K562 (cell line): Measurements from ENCODE around the gene PASD1. TPM values are rescaled to one million over a fixed set of nuclear protein-coding genes. Genes with fewer than 3 reads are reported as not detected.

ENCODE experiments used
- ATAC-seq: fragments of 200-7000 bp; cut with Tn5 transposase; 3 replicates; pipeline ENCODE4 v1.9.1; 2020; ENCODE audit warnings: moderate library complexity
- BruUV-seq: library from RNA; stranded (reverse); fragments of 400-500 nt; replicated peaks from 2 replicates; lab custom pipeline; 2021; lab: Mats Ljungman, UMichigan
- CTCF ChIA-PET: fragments of 300-600 bp; formaldehyde crosslinking; extraction: SDS; loops from one replicate; lab custom pipeline; 2021; ENCODE audit warnings: low intra/inter-chr PET ratio; lab: Yijun Ruan, JAX
- POLR2A ChIA-PET: fragments of 300-600, 350-650 bp; sonication (Branson Sonifier 250); formaldehyde crosslinking; extraction: SDS; loops from one replicate; lab custom pipeline; 2021; ENCODE audit warnings: antibody characterized with exemption, inconsistent platforms; lab: Yijun Ruan, JAX
- DNase-seq, 4 experiments: peaks; one replicate each; pipeline versions ENCODE4 v3.0.0 to v3.0.0-alpha.2; 2011 to 2018; ENCODE audit warnings: low spot score in 3 of 4, mixed read lengths in 3 of 4; ENCODE audit errors: extremely low read depth in 1 of 4
- FAIRE-seq: peaks from 2 replicates; lab custom pipeline; 2011; peaks lifted over from hg19 to GRCh38; lab: Jason Lieb, UNC
- H2AFZ ChIP-seq: 2 replicates; pipeline ENCODE4 v1.6.0; 2011; ENCODE audit warnings: low read depth, low read length, control low read depth, inconsistent platforms
- H3K27ac ChIP-seq: fragments of 200-600 bp; 3 replicates; pipeline ENCODE4 v1.8.0; 2011; ENCODE audit warnings: low read depth, mild to moderate bottlenecking, control low read depth, inconsistent platforms, low read length, moderate library complexity, mixed read lengths; ENCODE audit errors: extremely low read depth
- H3K27me3 ChIP-seq, 2 experiments: fragments of 300-600 bp in 1 of 2; 2 replicates in 1 of 2; 3 replicates in 1 of 2; pipeline versions ENCODE4 v1.6.0 to v1.8.0; 2011; ENCODE audit warnings: inconsistent platforms in 2 of 2, low read length in 2 of 2, mild to moderate bottlenecking in 1 of 2, mixed read lengths in 1 of 2, moderate library complexity in 1 of 2; ENCODE audit not compliant: control insufficient read depth in 2 of 2, insufficient read depth in 2 of 2
- H3K36me3 ChIP-seq: fragments of 300-600 bp; 3 replicates; pipeline ENCODE4 v1.8.0; 2011; ENCODE audit warnings: mild to moderate bottlenecking, low read length, inconsistent platforms; ENCODE audit not compliant: control insufficient read depth, insufficient read depth
- H3K4me1 ChIP-seq, 2 experiments: fragments of 200-600 bp in 1 of 2; replicated peaks in 1 of 2; 2 replicates in 1 of 2; 3 replicates in 1 of 2; pipeline versions ENCODE4 v1.5.1 to v1.8.0; 2011; ENCODE audit warnings: inconsistent platforms in 2 of 2, low read length in 2 of 2, mild to moderate bottlenecking in 1 of 2, mixed read lengths in 1 of 2, moderate library complexity in 1 of 2; ENCODE audit not compliant: control insufficient read depth in 2 of 2, insufficient read depth in 2 of 2
- H3K4me2 ChIP-seq: 2 replicates; pipeline ENCODE4 v1.6.1; 2011; ENCODE audit warnings: low read length, control low read depth, inconsistent platforms, mixed read lengths; ENCODE audit not compliant: insufficient read depth
- H3K4me3 ChIP-seq: fragments of 200-600 bp; sonication (generic), shearing (Covaris generic); 2 replicates; pipeline ENCODE4 v1.5.1; 2016; ENCODE audit warnings: control low read depth, inconsistent platforms
- H3K79me2 ChIP-seq: fragments of 200-600 bp; 3 replicates; pipeline ENCODE4 v1.8.0; 2011; ENCODE audit warnings: low read length, inconsistent platforms; ENCODE audit not compliant: control insufficient read depth, insufficient read depth
- H3K9ac ChIP-seq, 2 experiments: 2 replicates each; pipeline versions ENCODE4 v1.6.0 to v1.6.1; 2011; ENCODE audit warnings: low read depth in 2 of 2, low read length in 2 of 2, control low read depth in 1 of 2, inconsistent platforms in 1 of 2, mild to moderate bottlenecking in 1 of 2, mixed read lengths in 1 of 2; ENCODE audit not compliant: insufficient read depth in 1 of 2
- H3K9me1 ChIP-seq: one replicate; pipeline ENCODE4 v1.6.0; 2011; ENCODE audit warnings: inconsistent platforms, mild to moderate bottlenecking, low read length, moderate library complexity; ENCODE audit not compliant: control insufficient read depth, insufficient read depth
- H3K9me3 ChIP-seq: replicated peaks from 2 replicates; pipeline ENCODE4 v1.5.1; 2011; ENCODE audit warnings: low read depth, low read length, inconsistent platforms; ENCODE audit not compliant: control insufficient read depth, insufficient read depth
- H4K20me1 ChIP-seq: replicated peaks from 2 replicates; pipeline ENCODE4 v1.6.1; 2011; ENCODE audit warnings: low read length, inconsistent platforms, mixed read lengths; ENCODE audit not compliant: control insufficient read depth, insufficient read depth
- HMG20A ChIP-seq: fragments of 450-650 bp; formaldehyde crosslinking; conservative IDR thresholded peaks from 2 replicates; pipeline ENCODE4 v1.4.0; 2020; ENCODE audit warnings: mild to moderate bottlenecking, mixed read lengths
- MBD2 ChIP-seq: sonication (generic); IDR thresholded peaks from 2 replicates; pipeline ENCODE4 v1.6.1; 2016; ENCODE audit warnings: low read depth, borderline replicate concordance
- MEF2A ChIP-seq: IDR thresholded peaks from 2 replicates; pipeline ENCODE4 v1.6.1; 2011; ENCODE audit warnings: low read depth, mild to moderate bottlenecking, low read length, moderate library complexity; ENCODE audit not compliant: control insufficient read depth
- RFX1 ChIP-seq: fragments of 450-650 bp; IDR thresholded peaks from 2 replicates; pipeline ENCODE4 v1.6.1; 2016; ENCODE audit warnings: mild to moderate bottlenecking, moderate library complexity
- TAL1 ChIP-seq: fragments of 450-650 bp; IDR thresholded peaks from 2 replicates; pipeline ENCODE4 v1.6.1; 2016; ENCODE audit warnings: mild to moderate bottlenecking
- ZFPM2 ChIP-seq: fragments of 250-450 bp; sonication (Bioruptor Pico); IDR thresholded peaks from 2 replicates; pipeline ENCODE4 v1.5.1; 2022; ENCODE audit warnings: mild to moderate bottlenecking
- ZKSCAN3 ChIP-seq: fragments of 250-450 bp; sonication (Bioruptor Pico); IDR thresholded peaks from 2 replicates; pipeline ENCODE4 v1.4.0; 2020
- ZNF23 ChIP-seq: fragments of 250-450 bp; sonication (Bioruptor Pico); IDR thresholded peaks from 2 replicates; pipeline ENCODE4 v1.4.0; 2020; ENCODE audit warnings: mild to moderate bottlenecking
- ZNF324 ChIP-seq: fragments of 250-450 bp; sonication (Bioruptor Pico); IDR thresholded peaks from 2 replicates; pipeline ENCODE4 v1.4.0; 2020; ENCODE audit warnings: mild to moderate bottlenecking
- ZNF551 ChIP-seq: fragments of 250-450 bp; sonication (Bioruptor Pico); IDR thresholded peaks from 2 replicates; pipeline ENCODE4 v1.5.0; 2021; ENCODE audit warnings: mild to moderate bottlenecking, moderate library complexity
- WGBS: fragments of 100-300 bp; shearing (Covaris generic); methylation state at CpG from one replicate; pipeline ENCODE4 v1.1.6; 2016; ENCODE audit warnings: low coverage, mixed read lengths; ENCODE audit not compliant: insufficient coverage; ENCODE audit errors: missing lambda C conversion rate; 5-methylcytosine and 5-hydroxymethylcytosine counted together
- in situ Hi-C: fragments of 300-500 bp; cut with MboI; formaldehyde crosslinking; loops from 4 replicates; pipeline ENCODE4 v1.15.0; 2018; ENCODE audit warnings: inconsistent platforms, mixed read lengths
- intact Hi-C: fragments of 100-400 bp; cut with micrococcal nuclease; formaldehyde crosslinking; loops from 2 replicates; pipeline ENCODE4 v1.14.2; 2022
- polyA plus RNA-seq, 8 experiments: library from polyadenylated mRNA; depleted of rRNA in 4 of 8; stranded (reverse) in 5 of 8; unstranded in 3 of 8; fragments of >200 nt; fragmentation: Nextera tagmentation in 2 of 8; fragmentation: Illumina TruSeq in 1 of 8; extraction: Ambion mirVana in 2 of 8; extraction: Trizol in 1 of 8; gene quantifications; 2 replicates each; pipeline versions ENCODE4 v1.2.1 to v1.2.3, GENCODE V29; 2011 to 2014; ENCODE audit warnings: inconsistent platforms in 1 of 8, missing spikeins in 1 of 8
- total RNA-seq, 7 experiments: library from RNA; depleted of rRNA in 6 of 7; stranded (reverse); fragments of >200 nt in 6 of 7; fragmentation: Illumina TruSeq in 2 of 7; extraction: Trizol in 2 of 7; gene quantifications; 2 replicates each; pipeline versions ENCODE4 v1.2.1 to v1.2.3, GENCODE V29; 2011 to 2021; ENCODE audit warnings: low replicate concordance in 1 of 7
- TF ChIP-seq, protein P1 (sequence below): fragments of 450-650 bp; IDR thresholded peaks from 2 replicates; pipeline ENCODE4 v1.6.1; 2016; ENCODE audit warnings: antibody characterized with exemption
- TF ChIP-seq, protein P2 (sequence below): sonication (generic); formaldehyde crosslinking; IDR thresholded peaks from 2 replicates; pipeline ENCODE4 v1.8.1; 2023; ENCODE audit warnings: missing genetic modification reagents, mild to moderate bottlenecking, borderline replicate concordance

Gene PASD1
- total and polyA plus RNA-seq, 9 of the 15 experiments (the other 6 are each of a cell fraction or from before 2014, with no cell fraction given): 1.7 to 12.8 (median 9.6) TPM

DNA sequence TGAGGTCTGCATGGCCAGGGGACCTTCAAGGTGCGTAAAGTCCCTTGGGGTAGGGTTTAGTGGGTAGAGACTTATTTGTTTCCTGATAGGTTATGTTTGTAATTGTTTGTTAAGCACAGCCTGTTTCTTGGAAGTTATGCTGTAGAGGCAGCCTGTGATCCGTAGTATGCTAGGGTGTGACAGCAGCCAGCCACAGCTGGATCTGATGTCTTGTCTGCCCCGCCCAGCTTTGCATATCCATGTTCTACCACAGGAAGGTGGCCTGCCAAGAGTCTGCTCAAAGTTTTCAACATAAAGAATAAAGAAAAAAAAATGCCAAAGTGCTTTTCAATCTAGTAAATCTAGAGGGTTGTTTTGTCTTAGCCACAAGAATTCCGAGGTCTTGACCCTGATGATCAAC is 112.7 kb downstream of the PASD1 start:
- TF ChIP-seq ZNF324 (CRISPR knock-in tag): no peak
- TF ChIP-seq ZNF23 (CRISPR knock-in tag): no peak
- TF ChIP-seq ZKSCAN3 (CRISPR knock-in tag): no peak
- no peak for TF ChIP-seq MEF2A
- no peak for TF ChIP-seq HMG20A (CRISPR knock-in tag)
- TF ChIP-seq TAL1: no peak
- TF ChIP-seq, protein P1, sequence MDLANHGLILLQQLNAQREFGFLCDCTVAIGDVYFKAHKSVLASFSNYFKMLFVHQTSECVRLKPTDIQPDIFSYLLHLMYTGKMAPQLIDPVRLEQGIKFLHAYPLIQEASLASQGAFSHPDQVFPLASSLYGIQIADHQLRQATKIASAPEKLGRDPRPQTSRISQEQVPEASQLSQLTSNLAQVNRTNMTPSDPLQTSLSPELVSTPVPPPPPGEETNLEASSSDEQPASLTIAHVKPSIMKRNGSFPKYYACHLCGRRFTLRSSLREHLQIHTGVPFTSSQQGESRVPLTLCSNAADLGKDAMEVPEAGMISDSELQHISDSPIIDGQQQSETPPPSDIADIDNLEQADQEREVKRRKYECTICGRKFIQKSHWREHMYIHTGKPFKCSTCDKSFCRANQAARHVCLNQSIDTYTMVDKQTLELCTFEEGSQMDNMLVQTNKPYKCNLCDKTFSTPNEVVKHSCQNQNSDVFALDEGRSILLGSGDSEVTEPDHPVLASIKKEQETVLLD: no peak
- no peak for TF ChIP-seq ZNF551
- TF ChIP-seq RFX1: no peak
- no peak for TF ChIP-seq MBD2
- TF ChIP-seq, protein P2, sequence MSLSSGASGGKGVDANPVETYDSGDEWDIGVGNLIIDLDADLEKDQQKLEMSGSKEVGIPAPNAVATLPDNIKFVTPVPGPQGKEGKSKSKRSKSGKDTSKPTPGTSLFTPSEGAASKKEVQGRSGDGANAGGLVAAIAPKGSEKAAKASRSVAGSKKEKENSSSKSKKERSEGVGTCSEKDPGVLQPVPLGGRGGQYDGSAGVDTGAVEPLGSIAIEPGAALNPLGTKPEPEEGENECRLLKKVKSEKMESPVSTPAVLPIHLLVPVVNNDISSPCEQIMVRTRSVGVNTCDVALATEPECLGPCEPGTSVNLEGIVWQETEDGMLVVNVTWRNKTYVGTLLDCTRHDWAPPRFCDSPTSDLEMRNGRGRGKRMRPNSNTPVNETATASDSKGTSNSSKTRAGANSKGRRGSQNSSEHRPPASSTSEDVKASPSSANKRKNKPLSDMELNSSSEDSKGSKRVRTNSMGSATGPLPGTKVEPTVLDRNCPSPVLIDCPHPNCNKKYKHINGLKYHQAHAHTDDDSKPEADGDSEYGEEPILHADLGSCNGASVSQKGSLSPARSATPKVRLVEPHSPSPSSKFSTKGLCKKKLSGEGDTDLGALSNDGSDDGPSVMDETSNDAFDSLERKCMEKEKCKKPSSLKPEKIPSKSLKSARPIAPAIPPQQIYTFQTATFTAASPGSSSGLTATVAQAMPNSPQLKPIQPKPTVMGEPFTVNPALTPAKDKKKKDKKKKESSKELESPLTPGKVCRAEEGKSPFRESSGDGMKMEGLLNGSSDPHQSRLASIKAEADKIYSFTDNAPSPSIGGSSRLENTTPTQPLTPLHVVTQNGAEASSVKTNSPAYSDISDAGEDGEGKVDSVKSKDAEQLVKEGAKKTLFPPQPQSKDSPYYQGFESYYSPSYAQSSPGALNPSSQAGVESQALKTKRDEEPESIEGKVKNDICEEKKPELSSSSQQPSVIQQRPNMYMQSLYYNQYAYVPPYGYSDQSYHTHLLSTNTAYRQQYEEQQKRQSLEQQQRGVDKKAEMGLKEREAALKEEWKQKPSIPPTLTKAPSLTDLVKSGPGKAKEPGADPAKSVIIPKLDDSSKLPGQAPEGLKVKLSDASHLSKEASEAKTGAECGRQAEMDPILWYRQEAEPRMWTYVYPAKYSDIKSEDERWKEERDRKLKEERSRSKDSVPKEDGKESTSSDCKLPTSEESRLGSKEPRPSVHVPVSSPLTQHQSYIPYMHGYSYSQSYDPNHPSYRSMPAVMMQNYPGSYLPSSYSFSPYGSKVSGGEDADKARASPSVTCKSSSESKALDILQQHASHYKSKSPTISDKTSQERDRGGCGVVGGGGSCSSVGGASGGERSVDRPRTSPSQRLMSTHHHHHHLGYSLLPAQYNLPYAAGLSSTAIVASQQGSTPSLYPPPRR: no peak
- TF ChIP-seq ZFPM2 (CRISPR knock-in tag): no peak
- ChIA-PET POLR2A (no interaction called here), CTCF (no interaction called here)
- 6% methylated on average over 4 of the region's 4 CpGs for WGBS
- no TSS peak for BruUV-seq
- Histone ChIP-seq H3K9me3 (no peaks in the 10 kb centered on the region), H3K4me2 (no peak overlapping the region), H2AFZ (no peak overlapping the region), H3K9ac (no peak overlapping the region), H3K9me1 (peaks cover 3% of the 10 kb centered on the region), H3K4me1 (peaks cover 0 to 5% of the 10 kb centered on the region in 2 experiments; a peak in 3 of 5 replicates), H3K27ac (no peak overlapping the region), H3K4me3 (no peak overlapping the region), H3K79me2 (no peaks in the 10 kb centered on the region), H3K27me3 (peaks cover 0 to 24% of the 10 kb centered on the region in 2 experiments; a peak in 2 of 5 replicates), H4K20me1 (no peaks in the 10 kb centered on the region; the same call in 1 of the 2 replicates), H3K36me3 (no peaks in the 10 kb centered on the region)
- ATAC-seq (no peak), DNase-seq (no peak), FAIRE-seq (no peak)
- intact Hi-C loops: no loop called here
- in situ Hi-C loops: loop anchor here (25.0 kb wide), 1 partner anchor 914 kb away; no protein-coding TSS in a partner anchor
